GM12892 (cell line): ENCODE data around the gene MCUR1.

Experiments
- DNase-seq: peaks from one replicate; pipeline ENCODE4 v3.0.0; 2011; ENCODE audit not compliant: insufficient read length
- FAIRE-seq: peaks from 2 replicates; lab custom pipeline; 2011; peaks lifted over from hg19 to GRCh38; lab: Jason Lieb, UNC
- POLR2A ChIP-seq: IDR thresholded peaks from 2 replicates; pipeline ENCODE4 v1.6.1; 2011; ENCODE audit warnings: low read depth, low read length, control low read depth
- POLR2AphosphoS5 ChIP-seq: IDR thresholded peaks from 2 replicates; pipeline ENCODE4 v1.6.1; 2011; ENCODE audit warnings: low read depth, low read length, control low read depth
- TAF1 ChIP-seq: IDR thresholded peaks from 2 replicates; pipeline ENCODE4 v1.6.1; 2011; ENCODE audit warnings: low read depth, mild to moderate bottlenecking, control low read depth, low read length, borderline replicate concordance

MCUR1 gene

GRCh38 chr6:13764996-13765395 lies 49.4 kb downstream of the MCUR1 start:
- TF ChIP-seq POLR2AphosphoS5 (no peak), POLR2A (no peak), TAF1 (no peak)
- FAIRE-seq (no peak), DNase-seq (no peak)

- FAIRE-seq = peak; percentile 61
- no peak for TF ChIP-seq POLR2A
- TF ChIP-seq TAF1 = no peak
- TF ChIP-seq POLR2AphosphoS5 = no peak
- DNase-seq = no peak
These were observed 50.5 kb downstream of the MCUR1 start for GRCh38 chr6:13763740-13764381.

- FAIRE-seq = no peak
- no peak for TF ChIP-seq TAF1
- TF ChIP-seq POLR2AphosphoS5 = no peak
- TF ChIP-seq POLR2A = no peak
- no peak for DNase-seq
These were observed 51.5 kb downstream of the MCUR1 start for GRCh38 chr6:13762611-13763441.

- no peak for DNase-seq
- TF ChIP-seq TAF1 = no peak
- TF ChIP-seq POLR2A = no peak
- no peak for TF ChIP-seq POLR2AphosphoS5
- FAIRE-seq = no peak
These were observed 52.9 kb downstream of the MCUR1 start for GRCh38 chr6:13761361-13762036.

GRCh38 chr6:13760307-13761304 lies 53.8 kb downstream of the MCUR1 start:
- TF ChIP-seq POLR2AphosphoS5 (no peak), TAF1 (no peak), POLR2A (no peak)
- FAIRE-seq (no peak), DNase-seq (no peak)

- FAIRE-seq (no peak), DNase-seq (no peak)
- no peak for TF ChIP-seq POLR2A
- no peak for TF ChIP-seq POLR2AphosphoS5
- TF ChIP-seq TAF1 = no peak
These were observed 55.3 kb downstream of the MCUR1 start for GRCh38 chr6:13759025-13759424.

- no peak for FAIRE-seq
- DNase-seq = no peak
- no peak for TF ChIP-seq POLR2AphosphoS5
- TF ChIP-seq TAF1 = no peak
- no peak for TF ChIP-seq POLR2A
These were observed 59.7 kb downstream of the MCUR1 start for GRCh38 chr6:13754644-13755043.

GRCh38 chr6:13743736-13744127 lies 70.6 kb downstream of the MCUR1 start:
- TF ChIP-seq POLR2A = no peak
- TF ChIP-seq POLR2AphosphoS5 = no peak
- TF ChIP-seq TAF1 = no peak
- FAIRE-seq (no peak), DNase-seq (no peak)

- DNase-seq (no peak), FAIRE-seq (no peak)
- TF ChIP-seq POLR2A (no peak), TAF1 (no peak), POLR2AphosphoS5 (no peak)
These were observed 71.2 kb downstream of the MCUR1 start for GRCh38 chr6:13742961-13743735.

- TF ChIP-seq POLR2A (no peak), TAF1 (no peak), POLR2AphosphoS5 (no peak)
- FAIRE-seq = no peak
- DNase-seq = no peak
These were observed 73.0 kb downstream of the MCUR1 start for GRCh38 chr6:13741365-13741764.
